Uterus (tissue), 4 donors: Measurements from ENCODE around the gene EIF4E1B. TPM values are rescaled to one million over a fixed set of nuclear protein-coding genes. Genes with fewer than 3 reads are reported as not detected.

ENCODE experiments used
- DNase-seq, 2 donors: peaks; one replicate each; pipeline ENCODE4 v3.0.0-alpha.2; 2019 to 2020
- H3K27ac ChIP-seq, 2 donors: fragments of 200-600 bp; sonication (generic); 1 replicate in 1 of 2; 2 replicates in 1 of 2; pipeline ENCODE4 v1.5.1; 2016 to 2018
- H3K27me3 ChIP-seq, 2 donors: fragments of 200-600 bp; sonication (generic); one replicate each; pipeline ENCODE4 v1.5.1; 2018 to 2019; ENCODE audit warnings: control low read depth in 1 of 2
- H3K36me3 ChIP-seq, 2 donors: fragments of 200-600 bp; sonication (generic); one replicate each; pipeline ENCODE4 v1.5.1; 2019; ENCODE audit warnings: control low read depth in 1 of 2
- H3K4me1 ChIP-seq, 2 donors: fragments of 200-600 bp; sonication (generic); one replicate each; pipeline ENCODE4 v1.5.1; 2018 to 2019; ENCODE audit warnings: control low read depth in 1 of 2
- H3K4me3 ChIP-seq, 2 donors: fragments of 200-600 bp; sonication (generic); 1 replicate in 1 of 2; 2 replicates in 1 of 2; pipeline ENCODE4 v1.5.1; 2018 to 2019; ENCODE audit warnings: mild to moderate bottlenecking in 1 of 2
- H3K9me3 ChIP-seq, 2 donors: fragments of 200-600 bp; sonication (generic); one replicate each; pipeline ENCODE4 v1.5.1; 2019; ENCODE audit warnings: control low read depth in 1 of 2
- CTCF ChIP-seq, 4 experiments: fragments of 200-600 bp in 2 of 4; fragments of 450-650 bp in 2 of 4; sonication (generic) in 2 of 4; IDR thresholded peaks; one replicate each; pipeline ENCODE4 v1.5.1; 2016 to 2019; ENCODE audit warnings: antibody characterized with exemption in 4 of 4, mild to moderate bottlenecking in 2 of 4, moderate library complexity in 1 of 4
- POLR2A ChIP-seq, 2 donors: fragments of 450-650 bp; IDR thresholded peaks; one replicate each; pipeline ENCODE4 v1.6.1; 2016; ENCODE audit warnings: antibody characterized with exemption in 2 of 2, mild to moderate bottlenecking in 1 of 2, moderate library complexity in 1 of 2
- intact Hi-C: fragments of 100-400 bp; cut with DNase I; formaldehyde crosslinking; loops from one replicate; pipeline ENCODE4 v1.15.1; 2023; ENCODE audit warnings: low total_unique reads
- total RNA-seq, 4 donors: library from RNA; depleted of rRNA in 3 of 4; stranded (reverse); fragments of >200 nt in 3 of 4; gene quantifications; one replicate each; pipeline versions ENCODE4 v1.1.0 to v1.2.4, GENCODE V29; 2014 to 2023
- donor health status: DM: yes; HTN: yes; CAD: no.

The EIF4E1B gene
- total RNA-seq, 4 donors from 2014 or later: not detected

GRCh38 chr5:176664479-176664878, 34.0 kb downstream of the EIF4E1B start:
- TF ChIP-seq POLR2A (IDR thresholded peaks at IDR 0.05) (no peak), CTCF (IDR thresholded peaks at IDR 0.05) (no peak)
- Histone ChIP-seq H3K4me1 (no peaks in the 10 kb centered on the region), H3K27ac (no peak overlapping the region), H3K36me3 (no peaks in the 10 kb centered on the region), H3K9me3 (no peaks in the 10 kb centered on the region), H3K27me3 (peaks cover 0 to 5% of the 10 kb centered on the region in 2 donors), H3K4me3 (no peak overlapping the region)
- intact Hi-C loops: no loop called here
- no peak for DNase-seq

- DNase-seq: no peak
- no peaks in the 10 kb centered on the region for H3K36me3 ChIP-seq
- no peak overlapping the region for H3K27ac ChIP-seq
- peaks cover 0 to 5% of the 10 kb centered on the region in 2 donors for H3K27me3 ChIP-seq
- intact Hi-C loops: no loop called here
- TF ChIP-seq CTCF (IDR thresholded peaks at IDR 0.05) (no peak), POLR2A (IDR thresholded peaks at IDR 0.05) (no peak)
- H3K9me3 ChIP-seq: no peaks in the 10 kb centered on the region
- H3K4me1 ChIP-seq: no peaks in the 10 kb centered on the region
- no peak overlapping the region for H3K4me3 ChIP-seq
Observed at GRCh38 chr5:176664886-176665285, 34.4 kb downstream of the EIF4E1B start.

GRCh38 chr5:176665517-176665916, 35.0 kb downstream of the EIF4E1B start:
- TF ChIP-seq CTCF (IDR thresholded peaks at IDR 0.05) (no peak), POLR2A (IDR thresholded peaks at IDR 0.05) (no peak)
- no peaks in the 10 kb centered on the region for H3K36me3 ChIP-seq
- intact Hi-C loops: no loop called here
- no peaks in the 10 kb centered on the region for H3K4me1 ChIP-seq
- no peak for DNase-seq
- H3K27me3 ChIP-seq: peaks cover 0 to 5% of the 10 kb centered on the region in 2 donors
- H3K4me3 ChIP-seq: no peak overlapping the region
- no peak overlapping the region for H3K27ac ChIP-seq
- H3K9me3 ChIP-seq: no peaks in the 10 kb centered on the region

GRCh38 chr5:176667637-176668036, 37.2 kb downstream of the EIF4E1B start:
- TF ChIP-seq CTCF (IDR thresholded peaks at IDR 0.05): no peak
- no peak for TF ChIP-seq POLR2A (IDR thresholded peaks at IDR 0.05)
- no peak for DNase-seq
- H3K27ac ChIP-seq: no peak overlapping the region
- no peak overlapping the region for H3K4me3 ChIP-seq
- H3K4me1 ChIP-seq: no peaks in the 10 kb centered on the region
- peaks cover 0 to 5% of the 10 kb centered on the region in 2 donors for H3K27me3 ChIP-seq
- intact Hi-C loops: no loop called here
- no peaks in the 10 kb centered on the region for H3K9me3 ChIP-seq
- no peaks in the 10 kb centered on the region for H3K36me3 ChIP-seq

GRCh38 chr5:176670449-176670848, 40.0 kb downstream of the EIF4E1B start:
- no peaks in the 10 kb centered on the region for H3K9me3 ChIP-seq
- H3K36me3 ChIP-seq: no peaks in the 10 kb centered on the region
- H3K4me1 ChIP-seq: no peaks in the 10 kb centered on the region
- DNase-seq: no peak
- no peak overlapping the region for H3K4me3 ChIP-seq
- H3K27ac ChIP-seq: no peak overlapping the region
- intact Hi-C loops: no loop called here
- TF ChIP-seq CTCF (IDR thresholded peaks at IDR 0.05) (no peak), POLR2A (IDR thresholded peaks at IDR 0.05) (no peak)
- no peaks in the 10 kb centered on the region for H3K27me3 ChIP-seq
